ENCODE results near the gene C11orf71.
A peak's percentile ranks its signal among the peaks of the same experiment; 100 is the strongest.

The C11orf71 gene

GRCh38 chr11:114386545-114386944 is 13.8 kb downstream of the C11orf71 start:
- peak overlapping the region; percentile 25 for H3K27ac ChIP-seq
- TF ChIP-seq, protein P1, sequence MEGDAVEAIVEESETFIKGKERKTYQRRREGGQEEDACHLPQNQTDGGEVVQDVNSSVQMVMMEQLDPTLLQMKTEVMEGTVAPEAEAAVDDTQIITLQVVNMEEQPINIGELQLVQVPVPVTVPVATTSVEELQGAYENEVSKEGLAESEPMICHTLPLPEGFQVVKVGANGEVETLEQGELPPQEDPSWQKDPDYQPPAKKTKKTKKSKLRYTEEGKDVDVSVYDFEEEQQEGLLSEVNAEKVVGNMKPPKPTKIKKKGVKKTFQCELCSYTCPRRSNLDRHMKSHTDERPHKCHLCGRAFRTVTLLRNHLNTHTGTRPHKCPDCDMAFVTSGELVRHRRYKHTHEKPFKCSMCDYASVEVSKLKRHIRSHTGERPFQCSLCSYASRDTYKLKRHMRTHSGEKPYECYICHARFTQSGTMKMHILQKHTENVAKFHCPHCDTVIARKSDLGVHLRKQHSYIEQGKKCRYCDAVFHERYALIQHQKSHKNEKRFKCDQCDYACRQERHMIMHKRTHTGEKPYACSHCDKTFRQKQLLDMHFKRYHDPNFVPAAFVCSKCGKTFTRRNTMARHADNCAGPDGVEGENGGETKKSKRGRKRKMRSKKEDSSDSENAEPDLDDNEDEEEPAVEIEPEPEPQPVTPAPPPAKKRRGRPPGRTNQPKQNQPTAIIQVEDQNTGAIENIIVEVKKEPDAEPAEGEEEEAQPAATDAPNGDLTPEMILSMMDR (conservative IDR thresholded peaks at IDR 0.05) = no peak

DNA sequence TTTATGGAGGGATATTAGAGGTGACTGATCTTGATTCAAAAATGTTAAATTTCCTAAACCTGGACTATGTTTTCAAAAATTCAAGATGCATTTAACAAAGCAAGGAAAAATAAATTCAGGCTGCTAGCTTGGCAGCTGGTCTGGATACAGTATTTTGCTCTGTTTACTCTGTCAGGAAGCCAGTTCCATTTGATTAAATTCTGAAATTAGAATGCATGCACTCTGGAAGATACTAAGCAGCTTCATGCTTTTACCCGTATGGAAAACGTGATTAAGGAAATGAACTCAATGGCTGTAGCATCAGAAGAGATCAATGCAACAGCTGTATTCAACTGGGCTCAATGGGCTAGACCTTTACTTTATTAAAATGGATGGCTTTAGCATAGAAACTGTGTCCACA is 14.2 kb downstream of the C11orf71 start:
- TF ChIP-seq, protein P1 (conservative IDR thresholded peaks at IDR 0.05) = no peak
- H3K27ac ChIP-seq = peak overlapping the region; percentile 25

DNA sequence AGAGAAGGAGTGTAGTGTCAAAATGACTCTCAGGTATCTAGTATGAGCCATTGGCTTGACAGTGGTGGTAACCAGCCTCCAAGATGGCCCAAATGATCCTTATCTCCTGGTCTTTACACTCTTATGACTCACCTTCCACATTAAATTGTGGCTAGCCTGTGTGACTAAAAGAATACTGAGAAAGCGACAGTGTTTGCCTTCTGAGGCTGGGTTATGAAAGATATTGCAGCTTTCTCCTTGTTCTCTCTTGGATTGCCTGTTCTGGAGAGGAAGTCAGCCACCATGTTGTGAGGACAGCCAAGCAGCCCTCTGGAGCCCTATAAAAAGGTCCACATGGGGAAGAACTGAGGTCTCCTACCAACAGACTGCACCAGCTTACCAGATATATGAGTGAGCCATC is 15.8 kb downstream of the C11orf71 start:
- TF ChIP-seq, protein P1 (conservative IDR thresholded peaks at IDR 0.05) = no peak
- no peak overlapping the region for H3K27ac ChIP-seq

GRCh38 chr11:114382509-114382908 is 17.8 kb downstream of the C11orf71 start:
- H3K27ac ChIP-seq = no peak overlapping the region
- TF ChIP-seq, protein P1 (conservative IDR thresholded peaks at IDR 0.05) = no peak

DNA sequence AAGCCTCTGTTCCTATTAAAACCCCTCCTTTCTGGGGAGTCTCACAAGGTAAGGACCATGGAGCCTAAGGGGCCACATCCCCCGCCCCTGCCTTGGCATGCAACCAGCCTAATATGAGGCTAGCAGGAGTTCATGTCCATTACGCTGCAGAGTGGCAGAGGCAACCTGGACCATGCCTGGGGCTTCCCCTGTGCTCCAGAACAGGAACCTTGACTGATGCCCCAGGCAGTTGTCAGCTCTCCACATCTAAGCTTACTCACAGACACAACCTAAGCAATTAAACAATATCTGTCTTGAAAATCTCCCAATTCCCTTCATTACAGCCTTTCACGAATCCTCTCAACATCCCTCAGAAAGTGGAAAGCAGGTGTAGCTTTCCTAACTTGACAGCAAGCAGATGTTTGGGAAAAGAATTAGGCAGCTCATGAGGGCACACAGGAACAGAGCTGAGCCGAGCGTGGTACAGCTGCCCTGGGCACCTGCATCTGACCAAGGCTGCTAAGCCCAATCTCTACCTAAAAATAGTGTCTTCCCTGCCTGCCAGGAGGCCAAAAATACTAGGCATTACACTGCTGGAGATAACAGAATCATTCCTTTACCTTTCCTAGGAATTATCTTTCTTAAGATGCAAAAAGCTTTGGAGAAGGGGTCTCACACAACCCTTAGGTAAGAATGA is 20.8 kb downstream of the C11orf71 start:
- no peak overlapping the region for H3K27ac ChIP-seq
- TF ChIP-seq, protein P1 (conservative IDR thresholded peaks at IDR 0.05) = no peak

GRCh38 chr11:114377612-114378267 is 22.6 kb downstream of the C11orf71 start:
- no peak overlapping the region for H3K27ac ChIP-seq
- TF ChIP-seq, protein P1 (conservative IDR thresholded peaks at IDR 0.05) = no peak

GRCh38 chr11:114375052-114375451 is 25.3 kb downstream of the C11orf71 start:
- TF ChIP-seq, protein P1 (conservative IDR thresholded peaks at IDR 0.05) = no peak

More at GRCh38 chr11:114375052-114375451, 25.3 kb downstream of the C11orf71 start:
- no peak overlapping the region for H3K27ac ChIP-seq
